Measurements from ENCODE around the gene SCIMP. TPM values are rescaled to one million over a fixed set of nuclear protein-coding genes. Genes with fewer than 3 reads are reported as not detected.

SCIMP gene
- total RNA-seq, 1 experiment from 2014 or later = not detected

GRCh38 chr17:5203908-5204294, 30.8 kb downstream of the SCIMP start:
- DNase-seq (ENCODE audit: low read depth, low spot score) = no peak
- ChIA-PET POLR2A (no interaction called here), CTCF (no interaction called here), RAD21 (ENCODE audit: low non-redundant PET in 1 of 2, low total read pairs in 2 of 2, uncharacterized antibody in 2 of 2, unreplicated experiment in 2 of 2) (no interaction called here)
- no peak overlapping the region for H3K4me3 ChIP-seq (replicated peaks in 1 of 2; ENCODE audit: low read depth in 1 of 2, low read length in 2 of 2)
- H3K4me2 ChIP-seq (ENCODE audit: low read length) = no peak overlapping the region
- no peaks in the 10 kb centered on the region for H3K9me3 ChIP-seq (ENCODE audit: control insufficient read depth in 1 of 2, insufficient read depth in 1 of 2, low read depth in 1 of 2, low read length in 2 of 2)
- H3K9ac ChIP-seq (ENCODE audit: low read length) = no peak overlapping the region
- no peaks in the 10 kb centered on the region for H4K20me1 ChIP-seq (ENCODE audit: insufficient read depth)
- TF ChIP-seq TCF7L2 (IDR thresholded peaks at IDR 0.05; ENCODE audit: borderline replicate concordance, extremely low read depth, insufficient read depth, insufficient read length) (no peak), SRF (IDR thresholded peaks at IDR 0.05; ENCODE audit: low read depth) (no peak), MAX (IDR thresholded peaks at IDR 0.05) (no peak), EZH2 (IDR thresholded peaks at IDR 0.05) (no peak), POLR2A (IDR thresholded peaks at IDR 0.05; ENCODE audit: borderline replicate concordance, extremely low read depth, insufficient read depth, insufficient read length) (no peak), JUND (IDR thresholded peaks at IDR 0.05) (no peak), REST (IDR thresholded peaks at IDR 0.05; ENCODE audit: low read depth) (no peak), ZFX (IDR thresholded peaks at IDR 0.05) (no peak), FOSL1 (IDR thresholded peaks at IDR 0.05; ENCODE audit: low read depth) (no peak), YY1 (IDR thresholded peaks at IDR 0.05; ENCODE audit: extremely low read depth, insufficient replicate concordance, low read depth, low read length) (no peak), SIN3A (IDR thresholded peaks at IDR 0.05; ENCODE audit: low read depth) (no peak), POLR2AphosphoS5 (IDR thresholded peaks at IDR 0.05; ENCODE audit: low read depth, low read length) (no peak)
- no peak overlapping the region for H3K27ac ChIP-seq (ENCODE audit: low read depth, low read length)
- peaks cover 0 to 4% of the 10 kb centered on the region in 2 experiments; a peak in 1 of 4 replicates for H3K4me1 ChIP-seq (ENCODE audit: control insufficient read depth in 1 of 2, insufficient read depth in 2 of 2, low read length in 2 of 2)
- H3K27me3 ChIP-seq (ENCODE audit: insufficient read depth, low read length) = no peaks in the 10 kb centered on the region
- no TSS peak for BruUV-seq (replicated peaks)
- intact Hi-C loops (cut with micrococcal nuclease) = no loop called here
- H3K36me3 ChIP-seq (ENCODE audit: control insufficient read depth in 1 of 2, insufficient read depth in 2 of 2, low read length in 2 of 2) = no peaks in the 10 kb centered on the region
- no peak overlapping the region for H2AFZ ChIP-seq (ENCODE audit: low read depth, low read length, poor library complexity, severe bottlenecking)
- H3K79me2 ChIP-seq (ENCODE audit: insufficient read depth, low read length) = no peaks in the 10 kb centered on the region
- no peaks in the 10 kb centered on the region for H3K9me2 ChIP-seq (ENCODE audit: insufficient read depth)
- no peak for ATAC-seq

All from HCT116 (cell line).